ENCODE results near the gene CATSPERZ. TPM values are rescaled to one million over a fixed set of nuclear protein-coding genes. Genes with fewer than 3 reads are reported as not detected.

CATSPERZ gene
- total and polyA plus RNA-seq, 2 of the 13 experiments (the other 11 are each of a cell fraction or from before 2014, with no cell fraction given) = 0.22 to 0.48 TPM

DNA sequence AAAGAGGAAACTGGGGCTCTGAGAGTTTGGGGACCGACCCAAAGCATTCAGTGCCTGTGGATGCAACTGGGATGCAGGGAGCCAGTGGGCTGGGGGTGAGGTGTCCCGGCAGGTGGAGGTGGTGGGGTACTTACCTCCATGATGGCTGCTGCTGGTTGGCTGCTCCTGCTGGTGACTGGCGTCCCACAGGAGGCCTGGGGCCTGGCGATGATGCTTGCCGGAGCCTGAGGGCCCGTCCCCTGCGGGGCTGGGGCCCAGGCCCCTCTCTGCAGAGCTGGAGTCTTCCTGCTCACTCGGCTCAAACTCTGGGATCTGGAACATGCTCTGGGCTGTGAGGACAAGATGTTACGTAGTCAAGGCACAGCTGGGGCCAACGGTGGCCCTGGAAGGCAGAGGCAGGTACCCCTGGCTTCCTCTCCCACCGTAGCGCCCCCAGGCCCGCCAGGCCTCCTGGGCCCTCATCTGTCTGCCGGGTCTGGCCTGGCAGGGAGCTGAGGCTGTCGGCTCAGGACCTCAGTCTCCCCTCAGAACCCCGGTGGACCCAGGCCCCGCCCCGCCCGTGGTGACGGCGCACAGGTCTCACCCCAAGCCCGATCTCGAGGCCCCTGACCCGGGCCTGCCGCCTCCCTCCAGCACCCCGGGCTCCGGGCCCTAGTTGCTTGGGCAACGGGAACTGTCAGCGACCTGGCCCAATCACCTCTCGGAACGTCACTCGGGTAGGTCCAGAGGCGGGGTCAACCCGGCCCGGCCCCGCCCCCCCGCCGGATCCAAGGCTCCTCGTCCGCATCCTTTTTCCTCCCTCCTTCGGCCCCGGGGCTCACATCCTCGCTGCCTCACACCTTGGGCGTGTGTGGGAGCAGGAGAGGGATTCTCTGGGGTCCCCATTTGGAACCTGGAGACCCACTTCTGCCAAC is 15.9 kb upstream of the CATSPERZ start, which contains the start of gene BAD (continued):
- TF ChIP-seq, protein P1, sequence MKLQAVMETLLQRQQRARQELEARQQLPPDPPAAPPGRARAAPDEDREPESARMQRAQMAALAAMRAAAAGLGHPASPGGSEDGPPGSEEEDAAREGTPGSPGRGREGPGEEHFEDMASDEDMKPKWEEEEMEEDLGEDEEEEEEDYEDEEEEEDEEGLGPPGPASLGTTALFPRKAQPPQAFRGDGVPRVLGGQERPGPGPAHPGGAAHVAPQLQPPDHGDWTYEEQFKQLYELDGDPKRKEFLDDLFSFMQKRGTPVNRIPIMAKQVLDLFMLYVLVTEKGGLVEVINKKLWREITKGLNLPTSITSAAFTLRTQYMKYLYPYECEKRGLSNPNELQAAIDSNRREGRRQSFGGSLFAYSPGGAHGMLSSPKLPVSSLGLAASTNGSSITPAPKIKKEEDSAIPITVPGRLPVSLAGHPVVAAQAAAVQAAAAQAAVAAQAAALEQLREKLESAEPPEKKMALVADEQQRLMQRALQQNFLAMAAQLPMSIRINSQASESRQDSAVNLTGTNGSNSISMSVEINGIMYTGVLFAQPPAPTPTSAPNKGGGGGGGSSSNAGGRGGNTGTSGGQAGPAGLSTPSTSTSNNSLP (IDR thresholded peaks at IDR 0.05; ENCODE audit: low read depth, low read length) = no peak
- TF ChIP-seq ZFP82 (CRISPR knock-in tag; IDR thresholded peaks at IDR 0.05; ENCODE audit: borderline replicate concordance) = peak; percentile 81; the same call in 1 of the 2 replicates
- TF ChIP-seq YEATS2 (CRISPR knock-in tag; IDR thresholded peaks at IDR 0.05; ENCODE audit: borderline replicate concordance) = peak; percentile 16; the same call in 1 of the 2 replicates
- TF ChIP-seq ZNF563 (CRISPR knock-in tag; IDR thresholded peaks at IDR 0.05) = 0 out of 2 replicates have a peak, but pooled peaks have one; percentile 43
- TF ChIP-seq PHF21A (CRISPR knock-in tag; IDR thresholded peaks at IDR 0.05) = no peak
- TF ChIP-seq ZNF572 (CRISPR knock-in tag; IDR thresholded peaks at IDR 0.05) = no peak
- no peak for TF ChIP-seq DNMT3B (CRISPR knock-in tag; conservative IDR thresholded peaks at IDR 0.05)
- TF ChIP-seq EED (CRISPR knock-in tag; IDR thresholded peaks at IDR 0.05) = no peak
- TF ChIP-seq PLSCR1 (CRISPR knock-in tag; IDR thresholded peaks at IDR 0.05; ENCODE audit: borderline replicate concordance) = no peak
- TF ChIP-seq E2F2 (CRISPR knock-in tag; IDR thresholded peaks at IDR 0.05; ENCODE audit: borderline replicate concordance) = no peak
- TF ChIP-seq ZNF782 (CRISPR knock-in tag; IDR thresholded peaks at IDR 0.05; ENCODE audit: borderline replicate concordance) = no peak
- TF ChIP-seq ZNF768 (CRISPR knock-in tag; IDR thresholded peaks at IDR 0.05) = no peak
- TF ChIP-seq JARID2 (CRISPR knock-in tag; IDR thresholded peaks at IDR 0.05; ENCODE audit: insufficient replicate concordance) = no peak
- TF ChIP-seq NCOA2 (CRISPR knock-in tag; IDR thresholded peaks at IDR 0.05) = no peak
- TF ChIP-seq NR3C1 (CRISPR knock-in tag; IDR thresholded peaks at IDR 0.05) = no peak
- TF ChIP-seq KDM5A (IDR thresholded peaks at IDR 0.05; ENCODE audit: borderline replicate concordance, low read length) = no peak
- TF ChIP-seq KMT2B (CRISPR knock-in tag; IDR thresholded peaks at IDR 0.05) = no peak
- no peak for TF ChIP-seq KLF13 (CRISPR knock-in tag; IDR thresholded peaks at IDR 0.05)
- peak; percentile 53; the same call in 1 of the 2 replicates for TF ChIP-seq TAF1 (CRISPR knock-in tag; IDR thresholded peaks at IDR 0.05)
- TF ChIP-seq KLF16 (CRISPR knock-in tag; IDR thresholded peaks at IDR 0.05) = 0 out of 4 replicates have a peak, but pooled peaks of 1 of the 2 experiments have one; percentile 36
- no peak for TF ChIP-seq ZXDC (CRISPR knock-in tag; IDR thresholded peaks at IDR 0.05)
- TF ChIP-seq, protein P2, sequence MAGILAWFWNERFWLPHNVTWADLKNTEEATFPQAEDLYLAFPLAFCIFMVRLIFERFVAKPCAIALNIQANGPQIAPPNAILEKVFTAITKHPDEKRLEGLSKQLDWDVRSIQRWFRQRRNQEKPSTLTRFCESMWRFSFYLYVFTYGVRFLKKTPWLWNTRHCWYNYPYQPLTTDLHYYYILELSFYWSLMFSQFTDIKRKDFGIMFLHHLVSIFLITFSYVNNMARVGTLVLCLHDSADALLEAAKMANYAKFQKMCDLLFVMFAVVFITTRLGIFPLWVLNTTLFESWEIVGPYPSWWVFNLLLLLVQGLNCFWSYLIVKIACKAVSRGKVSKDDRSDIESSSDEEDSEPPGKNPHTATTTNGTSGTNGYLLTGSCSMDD (CRISPR knock-in tag; IDR thresholded peaks at IDR 0.05) = no peak

Measured in HepG2 (cell line).